IPS-20b (cell line): ENCODE data around the gene PSD2.

Experiments used
- H3K27ac ChIP-seq: one replicate; pipeline ENCODE4 v1.5.1; 2013; ENCODE audit warnings: low read length
- H3K27me3 ChIP-seq: 2 replicates; pipeline ENCODE4 v1.6.1; 2013; ENCODE audit warnings: mild to moderate bottlenecking, low read length, inconsistent platforms; ENCODE audit not compliant: insufficient read depth
- H3K36me3 ChIP-seq: 2 replicates; pipeline ENCODE4 v1.6.1; 2013; ENCODE audit warnings: low read depth, mild to moderate bottlenecking, inconsistent platforms, low read length, moderate library complexity; ENCODE audit not compliant: insufficient read depth
- H3K4me1 ChIP-seq: 2 replicates; pipeline ENCODE4 v1.6.1; 2013; ENCODE audit warnings: mild to moderate bottlenecking, control low read depth, inconsistent platforms, low read length, moderate library complexity; ENCODE audit not compliant: insufficient read depth
- H3K4me3 ChIP-seq: 2 replicates; pipeline ENCODE4 v1.5.1; 2013; ENCODE audit warnings: mild to moderate bottlenecking, low read length, inconsistent platforms
- H3K9ac ChIP-seq: 2 replicates; pipeline ENCODE4 v1.6.1; 2013; ENCODE audit warnings: low read depth, mild to moderate bottlenecking, inconsistent platforms, low read length, moderate library complexity
- H3K9me3 ChIP-seq: 2 replicates; pipeline ENCODE4 v1.6.1; 2013; ENCODE audit warnings: mild to moderate bottlenecking, low read depth, low read length, inconsistent platforms; ENCODE audit not compliant: insufficient read depth

PSD2 gene

GRCh38 chr5:139847091-139847490, 51.5 kb downstream of the PSD2 start:
- Histone ChIP-seq H3K9ac (no peak overlapping the region), H3K4me3 (no peak overlapping the region), H3K9me3 (no peaks in the 10 kb centered on the region), H3K4me1 (no peaks in the 10 kb centered on the region), H3K36me3 (no peaks in the 10 kb centered on the region), H3K27me3 (peaks cover 80% of the 10 kb centered on the region), H3K27ac (no peak overlapping the region)

- H3K4me3 ChIP-seq = peak overlapping the region; percentile 66; the same call in 1 of the 2 replicates
These were observed 52.3 kb downstream of the PSD2 start for GRCh38 chr5:139847790-139848507.

DNA sequence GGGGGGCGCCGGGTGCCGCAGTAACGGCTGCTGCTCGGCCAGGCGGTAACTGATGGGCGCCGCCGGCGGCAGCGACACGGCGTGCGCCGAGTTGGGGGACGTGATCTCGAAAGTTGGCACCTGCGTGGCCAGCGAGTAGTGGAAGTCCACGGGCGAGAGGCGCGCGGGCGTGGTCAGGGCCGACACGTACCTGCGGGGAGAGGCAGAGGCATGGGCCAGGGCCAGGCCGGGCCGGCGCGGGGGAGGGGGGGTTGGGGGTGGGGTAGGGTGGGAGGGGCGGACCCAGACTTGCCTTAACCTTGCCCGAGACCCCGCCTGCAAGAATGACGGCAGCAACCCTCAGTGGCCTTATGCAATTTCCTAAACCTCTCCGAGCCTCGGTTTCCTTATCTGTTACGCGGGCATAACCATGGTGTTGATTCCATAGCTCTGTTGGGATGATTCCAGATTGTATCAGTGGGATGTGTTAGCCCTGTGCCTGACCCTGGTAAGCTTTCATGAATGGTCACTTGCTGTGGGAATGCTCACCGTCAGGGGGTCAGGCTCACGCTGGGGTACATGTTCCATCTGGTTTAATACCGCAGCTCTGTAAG, 53.0 kb downstream of the PSD2 start:
- H3K36me3 ChIP-seq = no peaks in the 10 kb centered on the region
- peaks cover 72% of the 10 kb centered on the region for H3K27me3 ChIP-seq
- H3K9ac ChIP-seq = no peak overlapping the region
- H3K9me3 ChIP-seq = no peaks in the 10 kb centered on the region
- H3K27ac ChIP-seq = no peak overlapping the region
- H3K4me3 ChIP-seq = peak overlapping the region; percentile 66; the same call in 1 of the 2 replicates
- H3K4me1 ChIP-seq = no peaks in the 10 kb centered on the region

More at GRCh38 chr5:139847790-139848507, 52.3 kb downstream of the PSD2 start:
- Histone ChIP-seq H3K4me1 (no peaks in the 10 kb centered on the region), H3K9me3 (no peaks in the 10 kb centered on the region), H3K27me3 (peaks cover 75% of the 10 kb centered on the region), H3K9ac (no peak overlapping the region), H3K36me3 (no peaks in the 10 kb centered on the region), H3K27ac (no peak overlapping the region)

GRCh38 chr5:139849501-139849900, 53.9 kb downstream of the PSD2 start:
- no peak overlapping the region for H3K4me3 ChIP-seq
- H3K4me1 ChIP-seq = no peaks in the 10 kb centered on the region
- no peak overlapping the region for H3K9ac ChIP-seq
- no peak overlapping the region for H3K27ac ChIP-seq
- no peaks in the 10 kb centered on the region for H3K36me3 ChIP-seq
- H3K27me3 ChIP-seq = peaks cover 67% of the 10 kb centered on the region
- no peaks in the 10 kb centered on the region for H3K9me3 ChIP-seq

- Histone ChIP-seq H3K27ac (no peak overlapping the region), H3K9ac (no peak overlapping the region), H3K4me3 (no peak overlapping the region), H3K9me3 (no peaks in the 10 kb centered on the region), H3K4me1 (no peaks in the 10 kb centered on the region), H3K27me3 (peaks cover 63% of the 10 kb centered on the region), H3K36me3 (no peaks in the 10 kb centered on the region)
These were observed 54.3 kb downstream of the PSD2 start for GRCh38 chr5:139849942-139850341.

- no peak overlapping the region for H3K4me3 ChIP-seq
- no peaks in the 10 kb centered on the region for H3K36me3 ChIP-seq
- H3K27me3 ChIP-seq = peaks cover 57% of the 10 kb centered on the region
- H3K4me1 ChIP-seq = no peaks in the 10 kb centered on the region
- no peaks in the 10 kb centered on the region for H3K9me3 ChIP-seq
- H3K27ac ChIP-seq = no peak overlapping the region
- H3K9ac ChIP-seq = no peak overlapping the region
These were observed 54.9 kb downstream of the PSD2 start for GRCh38 chr5:139850423-139851016.

GRCh38 chr5:139851558-139851957, 56.0 kb downstream of the PSD2 start:
- Histone ChIP-seq H3K9ac (no peak overlapping the region), H3K27me3 (peaks cover 47% of the 10 kb centered on the region), H3K27ac (no peak overlapping the region), H3K36me3 (no peaks in the 10 kb centered on the region), H3K4me3 (no peak overlapping the region), H3K9me3 (no peaks in the 10 kb centered on the region), H3K4me1 (no peaks in the 10 kb centered on the region)

- H3K27me3 ChIP-seq = peaks cover 35% of the 10 kb centered on the region
- H3K9me3 ChIP-seq = no peaks in the 10 kb centered on the region
- H3K36me3 ChIP-seq = no peaks in the 10 kb centered on the region
- H3K27ac ChIP-seq = no peak overlapping the region
- H3K9ac ChIP-seq = no peak overlapping the region
- no peak overlapping the region for H3K4me3 ChIP-seq
- H3K4me1 ChIP-seq = no peaks in the 10 kb centered on the region
These were observed 57.1 kb downstream of the PSD2 start for GRCh38 chr5:139852696-139853095.

DNA sequence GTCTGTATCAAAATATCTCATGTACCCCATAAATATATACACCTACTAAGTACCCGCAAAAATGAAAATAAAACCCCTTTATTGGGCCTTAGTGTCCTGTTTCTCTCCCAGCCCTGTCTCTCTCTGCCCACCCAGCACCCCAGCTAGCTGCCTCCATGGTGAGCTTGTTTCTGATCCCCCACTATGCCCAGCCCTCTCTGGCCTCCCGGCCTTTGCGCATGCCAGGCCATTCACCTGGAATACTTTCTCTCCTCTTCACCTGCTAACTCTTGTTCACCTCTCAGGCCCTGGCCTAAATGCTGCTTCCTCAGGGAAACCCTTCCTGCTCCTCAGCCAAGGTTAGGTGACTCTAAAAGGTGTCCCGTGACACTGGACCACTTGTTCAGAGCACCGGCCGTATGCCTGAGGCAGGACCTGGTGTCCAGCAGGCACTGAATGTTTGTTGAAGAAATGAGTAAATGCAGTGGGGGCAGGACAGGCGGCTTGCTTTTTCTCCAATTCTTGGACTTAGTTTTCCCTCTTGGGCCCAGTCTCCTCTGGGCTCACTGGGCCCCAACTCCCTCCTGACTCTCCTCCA, 58.5 kb downstream of the PSD2 start:
- Histone ChIP-seq H3K4me1 (no peaks in the 10 kb centered on the region), H3K27me3 (peaks cover 28% of the 10 kb centered on the region), H3K9me3 (no peaks in the 10 kb centered on the region), H3K4me3 (no peak overlapping the region), H3K36me3 (no peaks in the 10 kb centered on the region), H3K9ac (no peak overlapping the region), H3K27ac (no peak overlapping the region)

DNA sequence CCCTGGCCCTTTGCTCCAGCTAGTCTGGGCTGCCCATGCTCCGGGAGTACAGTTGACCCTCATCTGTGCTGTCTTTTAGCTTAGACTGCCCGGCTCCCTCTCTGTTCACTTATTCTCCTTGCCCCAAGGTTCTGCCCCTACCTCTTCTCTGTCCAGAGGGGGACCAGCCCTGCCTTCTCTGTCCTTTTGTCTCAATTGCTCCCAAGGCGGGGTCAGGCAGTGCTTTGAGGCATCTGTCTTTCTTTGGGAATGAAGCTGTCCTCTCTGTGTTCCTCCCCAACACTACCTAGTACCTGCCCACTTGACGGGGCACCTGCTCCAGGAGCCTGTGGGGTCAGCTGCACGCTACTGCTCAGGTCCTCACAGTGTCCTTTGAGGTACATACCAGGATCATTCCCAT, 59.3 kb downstream of the PSD2 start:
- Histone ChIP-seq H3K4me3 (no peak overlapping the region), H3K4me1 (no peaks in the 10 kb centered on the region), H3K36me3 (no peaks in the 10 kb centered on the region), H3K9ac (no peak overlapping the region), H3K9me3 (no peaks in the 10 kb centered on the region), H3K27ac (no peak overlapping the region), H3K27me3 (peaks cover 20% of the 10 kb centered on the region)

DNA sequence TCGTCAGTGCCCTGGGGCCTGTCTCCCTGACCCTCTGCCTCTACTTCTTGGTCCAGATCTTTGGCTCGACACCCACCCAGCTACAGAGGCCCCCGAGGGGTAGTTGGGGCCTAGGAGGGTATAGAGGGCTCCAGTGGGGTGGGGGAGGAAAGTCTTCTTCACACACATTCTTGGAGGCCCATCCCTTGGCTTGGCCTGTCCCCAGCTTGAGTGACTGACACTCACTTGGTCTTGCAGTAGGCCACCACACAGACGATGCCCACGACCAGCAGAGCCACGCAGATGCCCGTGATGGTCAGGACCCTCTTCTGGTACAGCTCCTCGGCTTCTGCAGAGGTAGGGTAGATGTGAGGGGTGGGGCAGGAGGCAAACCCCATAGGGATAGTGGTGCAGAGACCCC, 59.8 kb downstream of the PSD2 start:
- Histone ChIP-seq H3K27ac (no peak overlapping the region), H3K9ac (no peak overlapping the region), H3K4me3 (no peak overlapping the region), H3K9me3 (no peaks in the 10 kb centered on the region), H3K4me1 (no peaks in the 10 kb centered on the region), H3K36me3 (no peaks in the 10 kb centered on the region), H3K27me3 (peaks cover 15% of the 10 kb centered on the region)
